GM03348 (cell line): Measurements from ENCODE around the gene ADARB1.
"Not testable (repeated sequence)": the region's sequence is repeated elsewhere in the genome, so short reads cannot be mapped to it uniquely, and the experiment has no call there.

ENCODE experiments used
- DNase-seq: peaks from one replicate; pipeline ENCODE4 v3.0.0; 2012; ENCODE audit warnings: low spot score

Gene ADARB1

GRCh38 chr21:45136500-45136899 lies 62.1 kb downstream of the ADARB1 start:
- DNase-seq, result no peak

- DNase-seq, result peak; percentile 89
Measured at GRCh38 chr21:45136927-45137611, 62.7 kb downstream of the ADARB1 start.

DNA sequence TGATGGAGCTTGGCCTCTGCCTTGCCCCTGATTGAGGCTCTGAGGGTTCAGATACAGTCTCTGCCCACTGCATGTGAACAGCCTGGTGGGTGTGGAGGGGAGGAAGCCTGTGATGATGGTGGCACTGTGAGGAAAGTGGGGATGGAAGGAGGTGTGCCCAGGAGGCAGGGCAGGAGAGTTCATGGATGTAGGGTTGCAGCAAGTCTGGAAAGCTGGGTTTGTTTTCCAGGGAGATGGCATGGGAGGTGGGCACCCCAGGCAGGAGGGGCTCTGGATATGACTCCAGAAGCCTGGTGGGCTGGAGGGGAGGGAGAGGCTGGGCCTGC lies 63.2 kb downstream of the ADARB1 start:
- no peak for DNase-seq

DNA sequence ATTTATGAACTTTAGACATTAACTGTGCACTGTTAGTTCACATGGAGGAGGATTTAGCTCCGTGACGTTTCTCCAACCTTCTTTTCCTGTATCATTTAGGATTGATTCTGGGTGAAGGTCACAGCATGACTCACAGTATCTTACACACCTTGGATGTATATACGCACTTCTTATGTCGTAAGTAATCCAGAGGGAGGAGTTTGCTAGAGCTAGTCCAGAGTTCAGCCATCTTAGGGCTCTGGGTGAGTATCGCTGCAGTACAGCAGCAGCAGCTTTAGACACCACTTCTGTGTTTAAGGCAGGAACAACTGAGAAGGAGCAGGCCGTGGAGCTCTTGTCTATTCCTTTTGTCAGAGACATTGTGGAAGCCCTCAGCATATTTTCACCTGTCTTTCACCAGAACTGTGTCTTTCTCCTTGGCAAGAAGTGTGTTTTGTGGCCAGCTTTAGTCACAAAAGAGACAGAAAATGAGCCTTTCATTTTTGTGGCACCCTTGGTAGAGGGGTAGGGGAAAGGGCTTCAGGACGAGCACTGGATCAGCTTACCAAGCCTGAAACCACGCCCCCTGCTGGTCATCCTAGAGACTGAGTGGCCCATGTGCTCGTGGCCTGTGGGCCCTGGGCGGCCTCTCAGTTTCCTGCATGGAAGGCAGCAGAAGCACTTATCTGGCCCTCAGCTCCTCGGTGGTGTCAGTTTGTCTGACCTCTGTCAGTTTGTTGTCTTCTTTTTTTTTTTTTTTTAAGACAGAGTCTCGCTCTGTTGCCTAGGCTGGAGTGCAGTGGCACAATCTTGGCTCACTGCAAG lies 64.0 kb downstream of the ADARB1 start:
- peak; percentile 69 for DNase-seq

DNA sequence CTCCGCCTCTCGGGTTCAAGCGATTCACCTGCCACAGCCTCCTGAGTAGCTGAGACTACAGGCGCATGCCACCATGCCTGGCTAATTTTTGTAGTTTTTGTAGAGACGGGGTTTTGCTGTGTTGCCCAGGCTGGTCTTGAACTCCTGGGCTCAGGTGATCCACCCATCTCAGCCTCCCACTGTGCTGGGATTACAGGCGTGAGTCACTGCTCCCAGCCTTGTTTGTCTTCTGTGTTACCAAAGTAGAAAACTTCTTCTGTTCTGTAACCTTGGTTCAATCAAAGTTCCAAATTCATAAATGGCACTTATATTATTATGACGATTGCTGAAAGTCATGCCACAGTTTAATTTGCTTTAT lies 64.6 kb downstream of the ADARB1 start:
- DNase-seq, result not testable (repeated sequence)

GRCh38 chr21:45139473-45139872 lies 65.1 kb downstream of the ADARB1 start:
- no peak for DNase-seq

DNA sequence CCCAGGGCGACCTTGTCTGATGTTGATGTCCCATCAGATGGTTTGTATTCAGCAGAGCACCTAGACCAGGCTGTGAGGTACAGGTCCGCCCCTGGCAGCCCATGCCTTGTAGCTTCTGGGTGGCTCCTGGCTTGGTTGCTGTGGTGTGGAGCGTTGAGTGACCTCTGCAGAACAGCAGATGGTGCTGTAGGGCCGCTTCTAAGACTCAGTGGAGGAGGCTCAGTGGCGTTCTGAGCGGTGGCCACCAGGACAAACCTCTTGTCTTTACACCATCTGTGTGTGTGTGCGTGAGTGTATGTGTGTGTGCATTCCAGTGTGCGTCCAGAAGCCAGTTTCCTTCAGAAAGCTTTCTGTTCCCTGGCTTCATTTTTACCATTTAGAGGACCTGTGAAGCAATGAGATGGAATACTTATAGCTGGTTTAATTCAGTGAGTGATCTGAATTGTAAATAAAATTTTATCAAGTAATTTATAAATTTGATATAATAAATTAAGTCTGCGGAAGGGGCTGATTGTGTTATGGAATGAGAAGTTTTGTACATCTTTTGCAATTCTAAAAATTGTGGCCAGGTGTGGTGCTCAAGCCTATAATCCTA lies 66.1 kb downstream of the ADARB1 start:
- DNase-seq, result peak; percentile 90

- DNase-seq, result not testable (repeated sequence)
Measured at GRCh38 chr21:45140944-45141343, 66.6 kb downstream of the ADARB1 start.

GRCh38 chr21:45141507-45141906 lies 67.1 kb downstream of the ADARB1 start:
- DNase-seq, result no peak

DNA sequence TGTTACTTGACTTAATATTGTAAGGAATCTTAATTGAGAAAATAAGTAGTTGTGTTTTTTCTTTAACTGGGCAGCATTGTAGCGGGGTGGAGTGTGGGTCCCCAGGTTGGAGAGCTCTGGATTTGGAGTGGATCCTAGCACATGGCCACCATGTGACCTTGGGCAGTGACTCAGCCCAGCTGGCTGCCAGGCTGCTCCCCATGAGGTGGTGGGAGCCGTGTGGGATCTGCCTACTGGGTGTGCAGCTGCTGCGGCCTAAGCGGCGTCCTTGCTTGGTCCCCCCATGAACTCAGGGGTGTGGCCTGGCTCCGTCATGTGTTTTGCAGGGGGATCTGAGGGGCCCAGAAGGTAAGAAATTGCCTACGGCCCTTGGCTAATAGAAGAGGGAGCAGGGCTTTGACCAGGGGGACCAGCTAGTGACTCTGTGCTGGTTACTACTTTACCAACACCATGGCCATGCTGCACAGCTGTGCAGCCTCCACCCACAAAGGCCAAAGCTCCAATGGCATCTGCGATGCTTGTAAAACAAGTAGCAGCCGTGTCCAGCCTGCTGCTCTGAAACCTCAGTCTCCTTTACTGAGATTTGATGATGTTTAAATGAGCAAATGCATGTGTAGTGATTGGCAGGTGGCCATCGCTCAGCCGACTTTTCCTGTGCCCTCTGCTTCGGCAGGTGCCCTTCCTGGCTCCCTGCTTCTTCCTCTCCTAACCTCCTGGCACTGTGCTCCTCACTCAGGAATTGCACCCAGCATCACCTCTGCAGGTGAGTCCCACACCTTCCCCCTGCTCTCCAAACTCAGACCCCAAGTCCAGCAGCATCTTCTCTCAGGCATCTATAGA lies 68.3 kb downstream of the ADARB1 start:
- DNase-seq, result peak; percentile 88

DNA sequence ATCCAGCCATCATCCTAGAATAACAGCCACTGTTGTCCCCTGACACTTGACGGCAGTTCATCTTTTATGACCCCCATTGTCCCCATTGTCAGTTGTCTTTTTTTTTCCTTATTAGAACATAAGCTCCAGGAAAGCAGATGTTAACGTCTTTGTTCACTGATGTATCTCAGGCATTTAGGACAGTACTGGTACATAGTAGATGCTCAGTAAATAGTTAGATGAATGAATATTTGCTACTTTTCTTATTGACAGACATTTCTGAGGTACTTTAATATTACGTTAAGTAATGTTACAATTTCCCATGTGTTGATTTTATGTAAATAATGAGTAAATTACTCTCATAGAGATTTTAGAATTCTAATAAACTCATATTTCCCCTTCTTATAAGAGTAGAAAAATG lies 69.5 kb downstream of the ADARB1 start:
- no peak for DNase-seq

- no peak for DNase-seq
Measured at GRCh38 chr21:45145146-45145545, 70.8 kb downstream of the ADARB1 start.

DNA sequence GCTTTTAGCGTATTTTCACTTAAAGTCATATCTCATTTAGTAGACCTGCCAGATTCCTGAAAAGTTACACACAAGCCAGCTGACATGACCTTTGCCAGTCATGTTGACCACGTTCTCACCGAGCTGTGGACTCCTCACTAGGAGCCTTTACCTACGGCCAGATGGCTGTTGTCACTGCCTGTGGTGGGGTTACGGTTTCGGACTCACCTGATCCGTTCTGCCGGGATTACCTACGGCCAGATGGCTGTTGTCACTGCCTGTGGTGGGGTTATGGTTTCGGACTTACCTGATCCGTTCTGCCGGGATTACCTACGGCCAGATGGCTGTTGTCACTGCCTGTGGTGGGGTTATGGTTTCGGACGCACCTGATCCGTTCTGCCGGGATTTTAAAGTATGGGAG lies 71.5 kb downstream of the ADARB1 start:
- not testable (repeated sequence) for DNase-seq

DNA sequence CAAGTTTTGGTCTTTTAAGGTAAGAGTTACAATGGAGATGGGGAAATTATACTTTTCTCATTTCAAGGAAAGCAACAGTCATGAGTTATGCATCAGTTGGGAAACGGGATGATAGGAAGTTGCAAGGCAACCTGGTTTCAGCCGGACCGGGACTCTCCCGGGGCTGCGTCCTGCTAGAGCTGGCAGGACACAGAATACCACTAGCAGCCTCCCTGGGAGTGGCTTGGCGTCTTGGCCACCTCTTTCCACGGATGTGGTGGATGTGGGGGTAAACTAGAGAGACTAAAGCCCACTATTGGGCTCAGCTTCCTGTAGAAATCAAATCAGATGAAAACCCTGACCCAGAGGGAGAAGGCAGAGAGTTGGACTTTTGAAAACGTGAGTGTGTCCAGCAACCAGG lies 71.9 kb downstream of the ADARB1 start:
- DNase-seq, result no peak

DNA sequence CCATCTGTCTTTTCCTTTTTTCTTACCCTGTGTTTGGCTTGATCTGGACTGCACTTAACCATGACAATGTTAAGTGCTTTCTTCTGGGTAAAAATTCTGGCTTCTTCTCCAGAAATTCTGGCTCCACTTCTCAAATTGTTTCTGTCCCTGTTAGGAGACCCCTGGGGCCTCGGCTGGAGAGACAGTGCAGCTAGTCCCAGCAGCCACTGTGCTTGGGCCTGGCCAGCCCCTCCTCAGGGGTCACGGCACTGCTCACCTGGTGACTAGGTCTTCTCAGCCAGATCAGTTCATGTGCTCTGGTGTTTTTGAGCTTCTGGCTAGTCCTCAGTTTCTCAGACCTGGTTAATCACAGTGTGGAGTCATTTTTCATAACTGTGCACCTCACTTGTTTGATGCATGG lies 72.4 kb downstream of the ADARB1 start:
- no peak for DNase-seq

DNA sequence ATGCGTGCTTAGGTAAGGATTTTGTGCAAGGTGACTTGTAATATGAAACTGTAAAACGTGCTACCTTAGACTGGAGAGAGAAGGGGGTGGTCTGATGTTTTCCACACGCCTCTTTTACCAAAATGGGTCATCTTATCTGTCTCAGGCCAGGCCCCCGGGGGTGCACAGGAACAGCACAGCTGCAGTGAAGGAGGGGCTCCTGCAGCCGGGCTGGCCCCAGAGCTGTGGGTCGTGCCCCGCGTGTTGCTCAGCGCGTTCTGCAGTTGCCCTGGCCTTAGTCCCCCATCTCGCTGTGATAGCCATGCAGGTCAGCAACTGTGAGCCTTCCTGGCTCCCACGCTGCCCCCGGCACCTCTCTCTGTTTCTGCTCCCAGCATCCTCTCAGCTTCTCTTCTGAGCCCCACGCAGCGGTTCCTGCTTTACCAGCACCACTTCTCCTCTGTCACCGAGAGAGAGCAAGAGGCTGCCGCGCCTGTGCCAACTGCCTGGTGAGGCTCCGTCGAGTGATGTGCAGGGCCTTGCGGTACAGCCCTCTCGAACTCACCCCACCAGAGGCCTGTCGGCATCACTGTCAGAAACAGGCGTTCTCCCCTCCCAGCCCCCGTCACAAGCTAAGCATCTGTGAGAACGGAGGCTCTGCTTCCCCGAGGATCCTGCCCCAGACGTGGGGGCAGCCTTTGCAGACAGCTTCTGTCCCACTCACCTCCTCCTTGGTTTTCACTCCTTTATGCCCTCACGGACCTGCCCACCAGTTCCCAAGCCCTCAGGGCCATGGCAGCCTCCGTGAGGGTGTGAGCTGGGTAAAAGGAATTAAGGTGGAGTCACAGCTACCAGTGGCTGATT lies 73.3 kb downstream of the ADARB1 start:
- no peak for DNase-seq

GRCh38 chr21:45148316-45148990 lies 74.1 kb downstream of the ADARB1 start:
- DNase-seq, result no peak

DNA sequence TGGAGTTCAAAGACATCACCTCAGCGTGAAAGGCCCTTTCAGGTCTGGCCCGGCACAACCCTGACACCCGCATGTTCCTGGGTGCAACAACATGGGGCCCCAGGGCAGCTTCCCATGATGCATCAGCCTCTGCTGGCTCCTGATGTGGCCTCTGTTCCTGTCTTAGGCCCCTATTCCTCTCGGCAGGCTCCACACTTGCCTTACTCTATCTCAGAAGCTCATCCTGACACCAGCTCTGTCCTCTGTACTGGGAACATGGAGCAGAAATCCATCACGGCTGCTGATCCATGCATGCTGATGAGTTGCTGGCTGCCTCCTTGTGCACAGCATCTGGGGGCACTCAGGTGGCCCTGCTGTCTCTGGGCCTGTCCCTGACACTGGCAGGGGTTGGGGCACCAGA lies 74.6 kb downstream of the ADARB1 start:
- no peak for DNase-seq

GRCh38 chr21:45150638-45151131 lies 76.3 kb downstream of the ADARB1 start:
- DNase-seq, result no peak

GRCh38 chr21:45151445-45152160 lies 77.2 kb downstream of the ADARB1 start:
- peak; percentile 35 for DNase-seq
